Stimulated activated naive CD8-positive, alpha-beta T cell treated with anti-CD3 and anti-CD28 coated beads, Interleukin-15, Interleukin-2, amounts not matched to agents 100 ng/mL and 50 ng/mL, for 24 hours (primary cell): ENCODE results near the gene OOEP.

ENCODE experiments used
- H3K27ac Mint-ChIP-seq: one replicate; pipeline ENCODE4 v1.8.0; 2021; ENCODE audit warnings: mild to moderate bottlenecking, mixed read lengths
- H3K27me3 Mint-ChIP-seq: one replicate; pipeline ENCODE4 v1.8.0; 2021; ENCODE audit warnings: mixed read lengths
- H3K36me3 Mint-ChIP-seq: one replicate; pipeline ENCODE4 v1.8.0; 2021; ENCODE audit warnings: low read depth, mixed read lengths
- H3K4me1 Mint-ChIP-seq: one replicate; pipeline ENCODE4 v1.8.0; 2021; ENCODE audit warnings: low read depth, mixed read lengths
- H3K4me3 Mint-ChIP-seq: one replicate; pipeline ENCODE4 v1.8.0; 2021; ENCODE audit warnings: mild to moderate bottlenecking, mixed read lengths
- H3K9me3 Mint-ChIP-seq: one replicate; pipeline ENCODE4 v1.8.0; 2021; ENCODE audit warnings: mixed read lengths

The OOEP gene

DNA sequence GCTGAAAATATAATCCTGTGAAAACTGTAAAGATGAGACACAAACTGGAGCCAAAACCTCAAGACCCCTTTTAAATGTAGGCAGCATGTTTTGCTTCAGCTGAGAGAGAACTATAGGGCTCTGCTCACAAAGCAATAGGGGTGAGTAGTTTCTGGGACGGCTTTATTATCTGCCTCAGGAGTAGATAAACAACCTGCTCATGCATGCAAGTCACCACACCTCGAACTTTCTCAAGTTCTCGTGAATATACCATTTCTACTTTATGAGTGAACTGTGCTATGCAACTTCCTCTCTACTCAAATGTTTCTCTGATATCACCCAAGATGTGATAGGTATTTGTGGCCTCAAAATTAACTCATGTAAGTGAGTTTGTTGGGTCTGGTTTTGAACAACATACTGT lies 7.5 kb upstream of the OOEP start:
- Mint-ChIP-seq H3K27me3 (no peaks in the 10 kb centered on the region), H3K27ac (no peak overlapping the region), H3K9me3 (peaks cover 3% of the 10 kb centered on the region), H3K36me3 (no peaks in the 10 kb centered on the region), H3K4me1 (no peaks in the 10 kb centered on the region), H3K4me3 (no peak overlapping the region)

DNA sequence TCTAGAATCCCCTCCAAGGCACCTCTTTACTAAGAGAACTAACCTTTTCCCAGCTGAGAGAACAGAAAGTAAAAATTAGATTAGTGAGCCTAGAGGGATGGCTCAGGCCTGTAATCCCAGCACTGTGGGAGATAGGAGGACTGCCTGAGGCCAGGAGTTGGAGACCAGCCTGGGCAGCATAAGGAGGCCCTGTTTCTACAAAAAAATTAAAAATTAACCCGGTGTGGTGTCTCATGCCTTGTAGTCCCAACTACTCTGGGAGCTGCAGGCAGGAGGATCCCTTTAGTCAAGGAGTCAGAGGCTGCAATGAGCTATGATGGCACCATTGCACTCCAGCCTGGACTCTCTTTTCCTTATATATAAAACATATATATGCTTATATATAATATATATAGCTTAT lies 5.5 kb upstream of the OOEP start:
- no peaks in the 10 kb centered on the region for H3K36me3 Mint-ChIP-seq
- H3K4me1 Mint-ChIP-seq: no peaks in the 10 kb centered on the region
- H3K4me3 Mint-ChIP-seq: no peak overlapping the region
- H3K27ac Mint-ChIP-seq: no peak overlapping the region
- peaks cover 3% of the 10 kb centered on the region for H3K9me3 Mint-ChIP-seq
- H3K27me3 Mint-ChIP-seq: no peaks in the 10 kb centered on the region

- peaks cover 3% of the 10 kb centered on the region for H3K9me3 Mint-ChIP-seq
- no peaks in the 10 kb centered on the region for H3K4me1 Mint-ChIP-seq
- no peak overlapping the region for H3K27ac Mint-ChIP-seq
- H3K4me3 Mint-ChIP-seq: no peak overlapping the region
- H3K36me3 Mint-ChIP-seq: no peaks in the 10 kb centered on the region
- no peaks in the 10 kb centered on the region for H3K27me3 Mint-ChIP-seq
These were observed 2.8 kb upstream of the OOEP start for GRCh38 chr6:73372516-73372915.

GRCh38 chr6:73371984-73372383 lies 2.3 kb upstream of the OOEP start:
- Mint-ChIP-seq H3K27me3 (no peaks in the 10 kb centered on the region), H3K9me3 (peaks cover 3% of the 10 kb centered on the region), H3K4me3 (no peak overlapping the region), H3K36me3 (no peaks in the 10 kb centered on the region), H3K27ac (no peak overlapping the region), H3K4me1 (no peaks in the 10 kb centered on the region)

DNA sequence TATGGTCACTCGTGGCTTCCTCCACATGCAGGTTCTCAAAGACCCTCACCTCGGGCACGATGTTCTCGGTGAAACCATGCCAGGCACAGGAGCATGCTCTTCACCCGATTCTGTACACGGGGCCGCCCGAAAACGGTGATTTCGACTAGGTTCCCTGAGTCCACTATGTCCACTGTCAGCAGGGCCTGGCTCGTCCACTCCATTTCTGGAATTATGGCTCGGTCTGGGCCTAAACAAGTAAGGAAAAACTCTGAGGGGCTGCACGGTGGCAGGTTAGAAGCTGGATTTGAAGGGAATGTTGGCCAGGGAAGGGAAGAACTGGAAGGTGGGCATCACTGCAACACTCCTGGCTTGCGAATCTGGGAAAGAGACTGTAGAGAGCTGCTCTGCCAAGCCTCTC lies 540 bp downstream of the OOEP start:
- H3K4me1 Mint-ChIP-seq: no peaks in the 10 kb centered on the region
- no peaks in the 10 kb centered on the region for H3K36me3 Mint-ChIP-seq
- no peak overlapping the region for H3K4me3 Mint-ChIP-seq
- H3K27ac Mint-ChIP-seq: no peak overlapping the region
- H3K27me3 Mint-ChIP-seq: no peaks in the 10 kb centered on the region
- H3K9me3 Mint-ChIP-seq: peaks cover 3% of the 10 kb centered on the region

DNA sequence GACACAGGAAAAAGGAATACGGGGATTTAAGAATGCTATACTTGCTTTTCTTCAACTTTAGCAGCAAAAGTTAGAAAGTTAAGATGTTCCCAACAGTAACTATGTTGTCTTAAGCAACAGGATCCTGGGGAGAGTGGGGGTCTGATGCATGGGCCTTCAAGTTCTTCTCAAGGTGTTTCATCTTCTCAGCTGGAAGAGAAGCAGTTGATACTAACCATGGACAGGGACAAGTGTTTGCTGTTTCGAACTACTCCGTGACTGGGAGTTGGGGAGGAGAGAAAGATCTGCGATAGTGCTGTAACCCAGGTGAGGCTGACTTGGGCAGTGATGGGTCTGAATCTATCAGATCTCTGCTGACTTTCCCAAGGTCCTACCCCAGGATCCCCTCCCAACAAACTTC lies 1.0 kb downstream of the OOEP start:
- H3K4me1 Mint-ChIP-seq: no peaks in the 10 kb centered on the region
- no peaks in the 10 kb centered on the region for H3K36me3 Mint-ChIP-seq
- H3K27me3 Mint-ChIP-seq: no peaks in the 10 kb centered on the region
- H3K9me3 Mint-ChIP-seq: peaks cover 3% of the 10 kb centered on the region
- no peak overlapping the region for H3K27ac Mint-ChIP-seq
- no peak overlapping the region for H3K4me3 Mint-ChIP-seq

DNA sequence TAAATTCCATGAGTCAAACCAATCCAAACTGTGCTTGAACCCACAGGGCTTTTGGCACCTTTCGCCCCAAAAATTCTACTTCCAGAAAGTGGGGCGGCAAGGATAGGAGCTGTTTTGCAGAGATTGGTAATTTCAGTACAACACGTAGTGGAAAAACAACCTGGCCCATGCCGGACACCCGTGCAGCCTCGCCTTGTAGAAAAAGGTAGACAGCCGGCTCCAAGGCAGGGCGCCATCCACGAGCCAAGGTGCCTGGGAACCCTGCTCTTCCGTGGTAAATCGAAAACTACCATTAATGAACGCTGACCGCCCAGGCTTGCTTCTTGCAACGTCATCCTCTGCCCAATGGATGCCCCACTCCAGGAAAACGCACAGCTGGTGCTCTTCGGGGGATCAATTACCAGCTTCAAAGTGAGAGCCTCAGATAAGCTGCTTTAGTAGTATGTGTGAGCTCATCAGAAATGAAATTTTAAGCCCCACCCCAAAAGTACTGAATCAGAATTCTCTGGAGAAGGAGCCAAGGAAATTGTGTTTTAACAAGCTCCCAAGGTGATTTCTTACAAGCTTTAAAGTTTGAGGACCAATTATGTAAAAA lies 1.8 kb downstream of the OOEP start:
- no peak overlapping the region for H3K4me3 Mint-ChIP-seq
- no peaks in the 10 kb centered on the region for H3K36me3 Mint-ChIP-seq
- H3K9me3 Mint-ChIP-seq: peaks cover under 1% of the 10 kb centered on the region
- no peaks in the 10 kb centered on the region for H3K4me1 Mint-ChIP-seq
- H3K27me3 Mint-ChIP-seq: no peaks in the 10 kb centered on the region
- H3K27ac Mint-ChIP-seq: no peak overlapping the region

DNA sequence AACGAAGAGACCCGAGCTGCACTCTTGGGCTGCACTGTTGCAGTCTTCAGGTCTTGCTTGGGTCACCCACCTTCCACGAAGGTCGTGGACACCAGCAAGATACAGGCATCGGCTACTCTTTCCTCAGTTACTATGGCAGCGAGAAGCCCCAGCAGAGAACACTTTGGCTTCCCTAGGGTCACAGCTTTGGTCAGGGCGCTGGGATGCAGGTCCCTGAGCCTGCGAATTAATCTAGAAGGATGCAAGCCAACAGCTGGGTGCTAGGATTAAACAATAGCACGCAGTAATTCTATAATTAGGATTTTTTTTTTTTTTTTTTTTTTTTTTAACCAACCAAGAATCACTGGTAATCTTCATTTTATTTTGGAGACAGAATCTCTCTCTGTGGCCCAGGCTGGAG lies 5.1 kb downstream of the OOEP start:
- Mint-ChIP-seq H3K4me3 (no peak overlapping the region), H3K4me1 (no peaks in the 10 kb centered on the region), H3K9me3 (no peaks in the 10 kb centered on the region), H3K36me3 (no peaks in the 10 kb centered on the region), H3K27ac (no peak overlapping the region), H3K27me3 (no peaks in the 10 kb centered on the region)

- H3K36me3 Mint-ChIP-seq: no peaks in the 10 kb centered on the region
- H3K27ac Mint-ChIP-seq: no peak overlapping the region
- no peaks in the 10 kb centered on the region for H3K4me1 Mint-ChIP-seq
- H3K9me3 Mint-ChIP-seq: no peaks in the 10 kb centered on the region
- H3K4me3 Mint-ChIP-seq: no peak overlapping the region
- no peaks in the 10 kb centered on the region for H3K27me3 Mint-ChIP-seq
These were observed 5.6 kb downstream of the OOEP start for GRCh38 chr6:73364121-73364520.

DNA sequence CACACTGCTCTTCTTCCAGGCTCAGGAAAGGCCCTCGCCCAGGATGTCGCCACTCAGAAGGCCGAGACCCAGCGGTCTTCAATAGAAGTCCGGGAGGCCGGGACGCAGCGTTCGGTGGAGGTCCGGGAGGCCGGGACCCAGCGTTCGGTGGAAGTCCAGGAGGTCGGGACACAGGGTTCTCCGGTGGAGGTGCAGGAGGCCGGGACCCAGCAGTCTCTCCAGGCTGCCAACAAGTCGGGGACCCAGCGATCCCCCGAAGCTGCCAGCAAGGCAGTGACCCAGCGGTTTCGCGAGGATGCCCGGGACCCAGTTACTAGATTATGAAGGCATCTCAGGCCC lies 6.2 kb downstream of the OOEP start:
- Mint-ChIP-seq H3K36me3 (no peaks in the 10 kb centered on the region), H3K4me3 (no peak overlapping the region), H3K9me3 (no peaks in the 10 kb centered on the region), H3K4me1 (no peaks in the 10 kb centered on the region), H3K27me3 (no peaks in the 10 kb centered on the region), H3K27ac (no peak overlapping the region)

GRCh38 chr6:73362869-73363536 lies 6.7 kb downstream of the OOEP start:
- H3K36me3 Mint-ChIP-seq: no peaks in the 10 kb centered on the region
- H3K9me3 Mint-ChIP-seq: no peaks in the 10 kb centered on the region
- H3K27me3 Mint-ChIP-seq: no peaks in the 10 kb centered on the region
- H3K27ac Mint-ChIP-seq: no peak overlapping the region
- H3K4me1 Mint-ChIP-seq: no peaks in the 10 kb centered on the region
- H3K4me3 Mint-ChIP-seq: no peak overlapping the region

DNA sequence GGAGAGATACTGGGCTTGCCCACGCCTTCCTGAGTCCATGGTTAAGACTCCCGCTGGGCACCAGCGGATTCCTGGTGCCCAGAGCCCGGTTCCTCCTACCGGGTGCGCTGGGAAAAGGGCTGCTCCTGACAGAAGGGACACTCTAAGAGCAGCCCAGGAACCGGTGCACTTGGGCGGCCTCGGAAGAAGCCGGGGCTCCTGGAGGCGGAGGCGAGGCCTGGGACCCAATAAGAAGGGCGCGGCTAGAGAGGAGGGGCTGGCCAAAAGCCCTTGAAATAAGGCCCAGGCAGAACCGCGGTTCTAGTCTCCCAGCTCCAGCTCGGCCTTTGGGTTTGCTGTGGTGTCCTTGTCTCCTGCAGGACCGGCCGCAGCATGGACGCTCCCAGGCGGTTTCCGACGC lies 7.3 kb downstream of the OOEP start, which contains the start of gene KHDC3L:
KHDC3L (plus strand) TSS at position 301 of the 400 bp plus-strand sequence; CDS start at position 373, 72 bp downstream.
- Mint-ChIP-seq H3K36me3 (no peaks in the 10 kb centered on the region), H3K4me1 (no peaks in the 10 kb centered on the region), H3K27me3 (no peaks in the 10 kb centered on the region), H3K4me3 (no peak within 1 kb of the TSS), H3K9me3 (no peaks in the 10 kb centered on the region), H3K27ac (no peak within 1 kb of the TSS)

DNA sequence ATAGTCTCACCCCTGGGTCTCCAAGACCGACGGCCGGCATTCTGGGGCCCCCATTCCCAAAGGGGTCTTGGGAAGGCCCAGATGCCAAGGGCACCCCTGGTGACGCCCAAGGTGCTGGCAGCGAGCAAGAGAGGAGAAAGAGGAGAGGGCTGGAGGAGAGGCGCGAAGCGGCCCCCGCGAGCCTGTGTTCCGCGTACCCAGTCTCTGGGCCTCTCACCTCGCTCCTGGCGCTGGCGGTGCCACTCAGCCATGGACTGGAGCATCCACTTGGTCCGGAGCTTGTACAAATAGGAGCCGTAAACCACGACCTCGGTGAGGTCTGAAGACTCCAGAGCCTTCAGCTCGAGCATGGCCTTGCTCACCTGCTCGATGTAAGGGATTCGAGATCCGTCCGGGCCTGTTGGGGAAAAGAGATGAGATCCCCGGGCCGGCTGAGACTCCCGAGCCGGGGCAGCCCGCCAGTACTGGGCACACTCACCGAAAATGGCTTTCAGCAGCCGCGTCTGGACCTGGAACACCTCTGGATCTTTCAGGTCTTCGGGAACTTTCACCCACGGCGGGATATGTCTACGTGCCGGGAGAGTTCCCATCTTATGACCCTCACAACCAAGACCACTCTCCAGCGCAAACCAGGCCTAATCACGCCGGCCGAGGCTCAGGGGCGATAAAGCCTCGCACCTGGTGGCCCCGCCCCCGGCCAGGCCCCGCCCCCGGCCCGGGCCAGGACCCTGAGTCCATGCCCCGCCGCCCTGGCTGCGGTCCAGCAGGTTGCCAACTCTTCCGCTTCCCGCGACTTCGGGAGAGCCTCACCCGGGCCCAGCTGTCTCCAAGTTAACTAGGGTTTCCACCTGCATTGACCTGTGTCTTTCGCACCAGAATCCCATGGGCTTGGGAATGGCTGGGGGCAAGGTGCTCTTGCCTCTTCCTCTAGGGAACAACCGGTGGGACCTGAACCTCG lies 15.8 kb downstream of the OOEP start, which contains the start of gene DPPA5:
DPPA5 (minus strand) TSS at position 641 of the 958 bp plus-strand sequence; CDS start at position 590, 51 bp downstream.
- H3K36me3 Mint-ChIP-seq: no peaks in the 10 kb centered on the region
- no peaks in the 10 kb centered on the region for H3K4me1 Mint-ChIP-seq
- peaks cover 15% of the 10 kb centered on the region for H3K27me3 Mint-ChIP-seq
- no peak within 1 kb of the TSS for H3K4me3 Mint-ChIP-seq
- H3K9me3 Mint-ChIP-seq: no peaks in the 10 kb centered on the region
- no peak within 1 kb of the TSS for H3K27ac Mint-ChIP-seq

DNA sequence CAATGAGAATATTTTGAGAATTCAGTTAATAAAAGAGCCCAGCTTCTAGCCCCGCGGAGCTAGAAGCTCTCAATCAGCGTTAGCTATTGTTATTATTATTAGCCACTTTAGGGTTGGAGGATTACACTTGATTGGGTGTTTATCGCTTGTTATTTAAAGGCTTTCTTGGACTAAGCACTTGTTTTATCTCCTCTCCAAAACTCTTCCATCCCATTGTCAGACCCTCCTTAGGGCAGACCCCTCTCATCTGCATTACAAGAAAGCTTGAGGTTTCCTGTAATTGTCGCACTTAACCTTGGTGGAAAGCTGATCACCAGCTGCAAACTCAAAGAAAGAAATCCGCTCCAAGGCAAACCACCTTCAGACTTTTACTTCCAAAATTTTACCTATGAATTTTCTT lies 20.4 kb downstream of the OOEP start:
- Mint-ChIP-seq H3K9me3 (no peaks in the 10 kb centered on the region), H3K27ac (no peak overlapping the region), H3K27me3 (peaks cover 35% of the 10 kb centered on the region), H3K36me3 (no peaks in the 10 kb centered on the region), H3K4me3 (no peak overlapping the region), H3K4me1 (no peaks in the 10 kb centered on the region)

DNA sequence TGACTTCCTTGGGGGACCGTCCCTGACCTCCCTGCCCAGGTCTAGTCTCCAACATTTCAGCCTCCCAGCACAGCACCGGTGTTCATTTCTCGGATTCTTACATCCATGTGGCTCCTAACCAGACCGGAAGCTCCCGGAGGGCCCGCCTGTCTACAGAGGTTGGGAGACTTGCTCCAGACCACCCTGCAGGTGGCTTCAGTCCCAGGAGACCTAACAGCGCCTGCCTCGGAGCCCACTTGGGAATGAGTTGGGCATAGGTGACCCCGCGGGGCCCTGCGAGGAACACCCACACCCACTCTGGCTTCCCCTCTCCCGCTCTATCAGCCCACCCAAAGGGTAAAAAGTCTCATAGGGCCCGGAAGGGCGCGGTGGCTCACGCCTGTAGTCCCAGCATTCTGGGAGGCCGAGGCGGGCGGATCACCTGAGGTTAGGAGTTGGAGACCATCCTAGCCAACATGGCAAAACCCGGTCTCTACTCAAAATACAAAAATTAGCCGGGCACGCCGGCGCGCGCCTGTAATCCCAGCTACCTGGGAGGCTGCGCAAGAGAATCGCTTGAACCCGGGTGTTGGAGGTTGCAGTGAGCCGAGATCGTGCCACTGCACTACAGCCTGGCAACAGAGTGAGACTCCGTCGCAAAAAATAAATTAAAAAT lies 21.0 kb downstream of the OOEP start:
- Mint-ChIP-seq H3K9me3 (no peaks in the 10 kb centered on the region), H3K36me3 (no peaks in the 10 kb centered on the region), H3K27me3 (peaks cover 37% of the 10 kb centered on the region), H3K4me1 (no peaks in the 10 kb centered on the region), H3K27ac (no peak overlapping the region), H3K4me3 (no peak overlapping the region)
